Skeletal muscle satellite cell (primary cell): ENCODE measurements around the gene MYO1B. TPM values are rescaled to one million over a fixed set of nuclear protein-coding genes. Genes with fewer than 3 reads are reported as not detected.

Experiments used
- small RNA-seq: library from RNA; depleted of rRNA; stranded (forward); fragments of <200 nt; gene quantifications from one replicate; pipeline ENCODE3, GENCODE V24; 2012

Gene MYO1B

Small RNA genes within 50 kb of the gene (small RNA-seq; reads per million reads assigned to genes)
- not detected for gene RNU6-1045P
